Transverse colon (tissue), 4 donors: ENCODE data around the gene CHST15. TPM values are rescaled to one million over a fixed set of nuclear protein-coding genes. Genes with fewer than 3 reads are reported as not detected.
A peak's percentile ranks its signal among the peaks of the same experiment; 100 is the strongest.

Experiments
- DNase-seq: peaks from one replicate; pipeline ENCODE4 v3.0.0-alpha.2; 2019
- H3K27ac ChIP-seq, 4 donors: fragments of 200-600 bp; sonication (generic); 2 replicates each; pipeline ENCODE4 v1.5.1; 2016 to 2018; ENCODE audit warnings: inconsistent platforms in 4 of 4
- H3K27me3 ChIP-seq: fragments of 200-600 bp; sonication (generic); 2 replicates; pipeline ENCODE4 v1.5.1; 2017; ENCODE audit warnings: inconsistent platforms
- H3K36me3 ChIP-seq, 4 donors: fragments of 200-600 bp; sonication (generic); 2 replicates each; pipeline ENCODE4 v1.5.1; 2017 to 2019; ENCODE audit warnings: inconsistent platforms in 4 of 4
- H3K4me1 ChIP-seq, 4 donors: fragments of 200-600 bp; sonication (generic); 2 replicates each; pipeline ENCODE4 v1.5.1; 2017 to 2020; ENCODE audit warnings: inconsistent platforms in 4 of 4
- H3K4me3 ChIP-seq, 4 donors: fragments of 200-600 bp; sonication (generic); 1 replicate in 1 of 4; 2 replicates in 3 of 4; pipeline versions ENCODE4 v1.5.1 to v1.6.1; 2017 to 2019; ENCODE audit warnings: inconsistent platforms in 4 of 4
- H3K9me3 ChIP-seq, 2 donors: fragments of 200-600 bp; sonication (generic); 2 replicates each; pipeline ENCODE4 v1.5.1; 2017 to 2019; ENCODE audit warnings: inconsistent platforms in 2 of 2
- CTCF ChIP-seq, 5 experiments: fragments of 200-600 bp in 3 of 5; fragments of 450-650 bp in 2 of 5; sonication (generic) in 3 of 5; IDR thresholded peaks; 1 replicate in 2 of 5; 2 replicates in 3 of 5; pipeline ENCODE4 v1.5.1; 2016 to 2017; ENCODE audit warnings: antibody characterized with exemption in 5 of 5, inconsistent platforms in 3 of 5, mild to moderate bottlenecking in 2 of 5, moderate library complexity in 1 of 5
- EP300 ChIP-seq: sonication (generic); formaldehyde crosslinking; IDR thresholded peaks from one replicate; pipeline ENCODE4 v1.6.1; 2017; ENCODE audit warnings: antibody characterized with exemption, low read depth
- POLR2A ChIP-seq: fragments of 450-650 bp; IDR thresholded peaks from one replicate; pipeline ENCODE4 v1.6.1; 2016; ENCODE audit warnings: antibody characterized with exemption, mild to moderate bottlenecking, moderate library complexity
- POLR2AphosphoS5 ChIP-seq, 3 donors: sonication (generic); formaldehyde crosslinking; IDR thresholded peaks; one replicate each; pipeline ENCODE4 v1.6.1; 2016; ENCODE audit warnings: antibody characterized with exemption in 3 of 3
- WGBS, 2 donors: methylation state at CpG; one replicate each; pipeline ENCODE4 v1.1.5; 2018; ENCODE audit warnings: low coverage in 1 of 2; 5-methylcytosine and 5-hydroxymethylcytosine counted together
- in situ Hi-C, 4 donors: fragments of 200-750 bp; cut with MboI; loops; one replicate each; pipeline versions ENCODE4 v1.15.0 to v1.15.1; 2017; ENCODE audit warnings: low sequenced_read_pairs in 3 of 4, low pct_ligation_motif_present in 1 of 4, low pct_unique_long_range_greater_than_20kb in 1 of 4
- intact Hi-C: fragments of 100-400 bp; cut with DNase I; formaldehyde crosslinking; loops from one replicate; pipeline ENCODE4 v1.15.1; 2023; ENCODE audit warnings: low total_unique reads
- total RNA-seq, 4 donors: library from RNA; depleted of rRNA; stranded (reverse); fragments of >200 nt; gene quantifications; one replicate each; pipeline ENCODE4 v1.1.0, GENCODE V29; 2016

CHST15 gene
- total RNA-seq, 4 donors from 2014 or later, result 10.0 to 25.4 (median 16.0) TPM

DNA sequence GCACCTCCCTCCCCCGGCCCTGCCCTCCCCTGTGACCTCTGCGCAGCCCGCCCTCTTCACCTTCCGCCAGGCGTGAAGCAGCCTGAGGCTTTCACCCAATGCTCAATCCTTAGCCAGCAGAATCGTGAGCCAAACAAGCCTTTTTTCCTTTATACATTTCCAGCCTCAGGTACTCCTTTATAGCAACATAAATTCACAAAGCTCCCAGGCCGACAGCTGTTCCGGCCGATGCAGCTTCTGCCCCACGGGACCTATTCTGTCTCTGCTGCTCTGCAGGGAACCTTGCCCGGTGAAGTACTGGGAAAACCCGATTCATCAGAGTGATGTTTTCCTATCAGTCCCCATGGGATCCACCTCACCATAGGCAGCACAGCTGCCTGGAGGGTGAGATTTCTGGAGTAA, 87.4 kb downstream of the CHST15 start:
- peak overlapping the region; percentile 54 to 78 (median 73) for H3K27ac ChIP-seq
- in situ Hi-C loops, result loop anchor here in 1 of 4 donors (5.0 kb wide), 1 partner anchor 381 kb away; no protein-coding TSS in a partner anchor
- DNase-seq, result peak; percentile 10

GRCh38 chr10:124005091-124005490, 88.3 kb downstream of the CHST15 start:
- no peak for DNase-seq
- no peaks in the 10 kb centered on the region for H3K36me3 ChIP-seq
- 60 to 83% methylated on average over 1 to 10 of the region's 10 CpGs for WGBS, 2 donors
- H3K27me3 ChIP-seq, result no peaks in the 10 kb centered on the region
- no peak overlapping the region for H3K4me3 ChIP-seq
- in situ Hi-C loops (loop anchor here in 1 of 4 donors (5.0 kb wide), 1 partner anchor 382 kb away; no protein-coding TSS in a partner anchor), intact Hi-C loops (loop anchor here (5.0 kb wide), 1 partner anchor 92 kb away; no protein-coding TSS in a partner anchor)
- no peaks in the 10 kb centered on the region for H3K9me3 ChIP-seq
- H3K27ac ChIP-seq, result peak overlapping the region; percentile 54 to 78 (median 73)
- TF ChIP-seq CTCF (IDR thresholded peaks at IDR 0.05) (no peak), EP300 (no peak), POLR2AphosphoS5 (IDR thresholded peaks at IDR 0.05) (no peak), POLR2A (no peak)
- peaks cover 0 to 27% (median 12%) of the 10 kb centered on the region in 4 donors for H3K4me1 ChIP-seq

More for the DNA sequence above, 87.4 kb downstream of the CHST15 start:
- H3K27me3 ChIP-seq, result no peaks in the 10 kb centered on the region
- intact Hi-C loops, result loop anchor here (5.0 kb wide), 1 partner anchor 91 kb away; no protein-coding TSS in a partner anchor
- H3K9me3 ChIP-seq, result no peaks in the 10 kb centered on the region
- WGBS, 2 donors, result 60 to 81% methylated on average over 3 to 12 of the region's 12 CpGs
- H3K4me3 ChIP-seq, result no peak overlapping the region
- TF ChIP-seq POLR2A, result no peak
- H3K4me1 ChIP-seq, result peaks cover 0 to 28% (median 12%) of the 10 kb centered on the region in 4 donors
- no peaks in the 10 kb centered on the region for H3K36me3 ChIP-seq

DNA sequence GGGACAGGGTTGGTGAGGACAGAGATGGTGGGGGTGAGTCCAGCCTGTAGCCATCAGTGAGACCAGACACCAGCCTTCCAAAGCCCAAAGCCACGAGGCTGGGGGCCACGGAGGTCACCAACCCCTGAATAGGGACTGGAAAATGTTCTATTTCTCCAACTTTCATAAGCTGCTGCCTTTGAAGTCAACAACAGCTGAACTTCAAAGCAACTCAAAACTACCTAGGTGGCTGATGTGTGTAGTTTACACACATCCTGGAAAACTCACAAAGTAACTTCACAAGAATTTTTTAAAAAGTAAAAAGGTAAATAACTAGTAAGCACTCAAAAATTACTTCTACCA, 88.8 kb downstream of the CHST15 start:
- DNase-seq, result no peak
- no peak overlapping the region for H3K4me3 ChIP-seq
- no peaks in the 10 kb centered on the region for H3K9me3 ChIP-seq
- TF ChIP-seq EP300 (no peak), POLR2A (no peak), POLR2AphosphoS5 (IDR thresholded peaks at IDR 0.05) (no peak), CTCF (IDR thresholded peaks at IDR 0.05) (no peak)
- WGBS, 2 donors, result 60 to 89% methylated on average over 1 to 2 of the region's 2 CpGs
- in situ Hi-C loops, result loop anchor here in 1 of 4 donors (5.0 kb wide), 1 partner anchor 383 kb away; no protein-coding TSS in a partner anchor
- intact Hi-C loops, result loop anchor here (5.0 kb wide), 1 partner anchor 93 kb away; no protein-coding TSS in a partner anchor
- H3K27me3 ChIP-seq, result no peaks in the 10 kb centered on the region
- H3K36me3 ChIP-seq, result no peaks in the 10 kb centered on the region
- H3K4me1 ChIP-seq, result peaks cover 0 to 23% (median 10%) of the 10 kb centered on the region in 4 donors
- H3K27ac ChIP-seq, result peak overlapping the region; percentile 8 to 78 (median 73)

DNA sequence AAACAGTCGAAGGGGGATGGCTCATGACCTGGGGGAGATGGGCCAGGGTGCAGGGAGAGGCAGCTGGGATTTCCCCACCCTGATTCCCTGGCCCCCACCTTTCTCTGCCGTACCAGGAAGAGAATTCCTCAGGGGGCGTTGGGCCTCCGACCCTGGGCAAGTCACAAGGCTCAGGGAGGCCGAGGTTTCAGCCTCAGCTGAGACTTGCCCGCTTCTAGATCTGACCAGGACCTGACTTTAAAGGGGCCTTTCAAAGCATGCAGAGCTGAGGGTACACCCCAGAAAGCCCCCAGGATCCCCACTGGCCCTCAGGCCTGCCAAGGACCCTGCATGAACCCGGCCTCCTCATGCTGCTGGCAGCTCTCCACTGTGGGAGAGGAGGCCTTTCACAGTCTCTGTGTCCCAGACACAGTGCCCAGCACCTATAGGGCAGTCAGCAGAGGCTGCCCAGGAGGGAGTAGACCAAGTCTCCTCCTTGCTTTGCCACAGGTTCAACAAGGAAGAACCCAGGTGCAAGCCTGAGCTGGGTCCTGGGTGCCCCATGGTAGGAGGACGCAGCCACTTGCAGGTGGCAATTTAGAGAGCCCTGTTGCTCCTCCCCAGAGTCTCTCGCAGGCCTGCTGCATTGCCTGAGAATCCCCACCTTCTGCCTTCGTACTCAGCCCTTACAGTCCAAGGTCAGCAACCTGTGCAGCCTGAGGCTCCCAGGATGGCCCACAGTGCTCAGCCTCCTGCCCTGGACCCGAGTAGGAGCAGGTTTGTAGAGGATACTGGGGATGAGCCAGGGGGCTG, 89.3 kb downstream of the CHST15 start:
- TF ChIP-seq EP300, result no peak
- no peak for TF ChIP-seq CTCF (IDR thresholded peaks at IDR 0.05)
- no peak for TF ChIP-seq POLR2A
- TF ChIP-seq POLR2AphosphoS5 (IDR thresholded peaks at IDR 0.05), result no peak
- H3K4me3 ChIP-seq, result no peak overlapping the region
- no peak for DNase-seq
- H3K36me3 ChIP-seq, result no peaks in the 10 kb centered on the region
- peak overlapping the region; percentile 8 to 78 (median 43) for H3K27ac ChIP-seq
- intact Hi-C loops, result no loop called here
- in situ Hi-C loops, result no loop called here
- H3K27me3 ChIP-seq, result no peaks in the 10 kb centered on the region
- peaks cover 0 to 18% (median 9%) of the 10 kb centered on the region in 4 donors for H3K4me1 ChIP-seq
- no peaks in the 10 kb centered on the region for H3K9me3 ChIP-seq
- 81% methylated on average over 11 of the region's 11 CpGs; no CpG with 5 or more reads in 1 of the 2 donors for WGBS, 2 donors
